EH (cell line): ENCODE results near the gene ADAMTS13.
A peak's percentile ranks its signal among the peaks of the same experiment; 100 is the strongest.

Experiments used
- DNase-seq: peaks from one replicate; pipeline ENCODE4 v3.0.0-alpha.2; 2015; ENCODE audit warnings: low read depth

The ADAMTS13 gene

DNA sequence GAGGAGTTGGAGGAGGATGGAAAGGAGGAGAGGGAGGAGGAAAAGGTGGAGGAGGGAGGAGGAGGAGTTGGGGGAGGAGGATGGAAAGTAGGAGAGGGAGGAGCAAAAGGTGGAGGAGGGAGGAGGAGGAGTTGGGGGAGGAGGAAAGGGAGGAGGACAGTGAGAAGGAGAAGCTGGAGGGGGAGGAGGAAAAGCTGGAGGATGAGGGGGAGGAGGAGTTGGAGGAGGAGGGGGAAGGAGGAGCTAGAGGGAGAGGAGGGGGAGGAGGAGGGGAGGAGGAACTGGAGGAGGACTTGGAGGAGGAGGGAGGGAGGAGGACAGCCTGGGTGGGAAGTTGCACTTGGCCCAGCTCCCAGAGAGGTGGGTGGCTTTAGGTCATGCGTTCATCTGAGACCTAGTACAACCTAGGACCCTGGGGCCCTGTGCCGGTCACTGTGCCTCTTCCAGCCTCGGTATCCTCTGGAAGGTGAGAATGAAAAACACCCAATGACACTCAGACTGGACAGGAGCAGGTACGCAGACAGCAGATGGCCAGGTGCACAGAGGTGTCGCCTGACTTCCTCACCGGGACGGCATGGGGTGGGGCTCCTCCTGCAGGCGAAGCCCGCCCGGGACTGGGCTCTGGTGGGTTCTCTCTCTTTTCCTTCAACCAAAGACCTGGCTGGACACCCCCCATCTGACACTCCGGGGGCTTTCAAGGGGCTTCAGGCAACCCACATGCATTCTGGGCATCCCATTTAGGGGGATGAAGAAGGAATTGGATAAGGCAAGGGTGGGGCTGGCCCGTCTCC is 68.9 kb downstream of the ADAMTS13 start:
- no peak for DNase-seq

DNA sequence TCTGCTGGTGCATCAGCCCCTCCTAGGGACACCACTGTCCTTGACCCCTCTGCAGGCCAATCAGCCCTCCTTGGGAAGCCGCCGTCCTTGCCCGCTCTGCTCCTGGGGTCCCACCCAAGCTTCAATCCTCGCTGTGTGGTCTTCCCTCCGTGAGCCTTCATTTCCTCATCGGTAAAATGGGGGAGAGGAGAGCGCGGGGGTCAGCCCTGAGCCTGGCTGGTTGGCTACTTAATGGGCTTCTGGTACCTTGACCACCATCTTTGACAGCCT is 69.4 kb downstream of the ADAMTS13 start:
- DNase-seq, result no peak

DNA sequence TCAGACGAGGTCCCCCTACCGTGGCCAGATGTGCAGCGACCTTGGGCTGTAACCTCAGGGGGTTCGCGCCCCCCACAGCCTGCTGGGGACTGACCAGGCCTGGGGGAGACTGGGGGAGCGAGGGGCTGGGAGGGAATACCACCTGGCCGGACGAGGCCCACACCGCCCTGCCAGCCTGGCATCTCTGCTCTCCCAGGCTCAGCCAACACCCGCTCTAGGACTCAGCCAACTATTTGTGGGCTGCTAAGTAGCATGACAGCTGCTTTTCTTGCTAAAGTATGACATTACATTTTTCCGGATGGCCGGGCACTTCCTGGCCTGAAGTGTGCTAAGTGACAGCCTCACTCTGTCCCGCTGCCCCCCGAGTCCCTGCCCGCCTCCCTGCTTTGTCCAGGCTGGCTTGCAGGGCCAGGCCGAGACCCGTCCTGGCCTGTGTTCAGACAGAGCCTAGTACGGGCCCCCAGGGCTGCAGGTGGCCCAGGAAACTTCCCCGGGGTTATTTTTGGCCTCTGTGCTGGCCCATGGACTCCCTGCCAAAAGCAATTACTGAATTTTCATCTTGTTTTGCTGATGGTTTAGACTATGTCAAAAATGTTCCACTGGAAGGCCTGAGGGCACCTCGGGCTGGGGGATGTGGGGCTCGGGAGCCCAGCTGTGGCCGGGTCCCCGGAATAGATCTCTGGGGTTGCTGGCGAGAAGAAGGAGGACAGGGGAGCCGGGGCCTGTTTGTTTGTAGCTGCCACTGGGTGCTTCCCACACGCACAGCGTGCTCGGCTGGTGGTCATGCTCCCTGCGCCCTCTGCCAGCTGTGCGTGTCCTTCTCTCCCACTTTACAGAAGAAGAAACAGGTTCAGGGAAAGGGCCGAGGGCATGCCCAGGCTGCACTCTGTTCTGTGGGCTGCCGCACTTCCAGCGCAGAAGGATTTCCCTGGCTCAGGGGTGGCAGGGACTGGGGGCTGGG is 70.2 kb downstream of the ADAMTS13 start:
- peak; percentile 18 for DNase-seq

DNA sequence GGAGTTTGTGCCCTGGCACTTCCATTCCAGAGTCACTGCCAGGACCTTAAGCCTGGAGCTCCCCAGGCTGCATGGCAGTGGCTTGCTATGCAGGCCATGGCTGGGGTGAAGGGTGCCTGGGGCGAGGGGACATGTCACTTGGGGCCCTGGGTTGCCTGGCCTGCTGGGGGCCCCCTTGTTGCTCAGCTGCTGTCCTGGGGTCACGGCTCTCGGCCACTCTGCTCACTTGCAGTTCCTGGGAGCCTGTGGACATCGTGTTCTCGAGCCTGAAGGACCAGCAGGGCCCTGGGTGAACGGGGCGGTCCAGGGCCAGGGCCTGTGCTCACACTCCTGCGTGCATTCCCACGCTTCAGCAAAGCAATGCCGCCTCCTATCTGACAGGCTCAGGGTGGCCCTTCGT is 71.3 kb downstream of the ADAMTS13 start:
- no peak for DNase-seq

DNA sequence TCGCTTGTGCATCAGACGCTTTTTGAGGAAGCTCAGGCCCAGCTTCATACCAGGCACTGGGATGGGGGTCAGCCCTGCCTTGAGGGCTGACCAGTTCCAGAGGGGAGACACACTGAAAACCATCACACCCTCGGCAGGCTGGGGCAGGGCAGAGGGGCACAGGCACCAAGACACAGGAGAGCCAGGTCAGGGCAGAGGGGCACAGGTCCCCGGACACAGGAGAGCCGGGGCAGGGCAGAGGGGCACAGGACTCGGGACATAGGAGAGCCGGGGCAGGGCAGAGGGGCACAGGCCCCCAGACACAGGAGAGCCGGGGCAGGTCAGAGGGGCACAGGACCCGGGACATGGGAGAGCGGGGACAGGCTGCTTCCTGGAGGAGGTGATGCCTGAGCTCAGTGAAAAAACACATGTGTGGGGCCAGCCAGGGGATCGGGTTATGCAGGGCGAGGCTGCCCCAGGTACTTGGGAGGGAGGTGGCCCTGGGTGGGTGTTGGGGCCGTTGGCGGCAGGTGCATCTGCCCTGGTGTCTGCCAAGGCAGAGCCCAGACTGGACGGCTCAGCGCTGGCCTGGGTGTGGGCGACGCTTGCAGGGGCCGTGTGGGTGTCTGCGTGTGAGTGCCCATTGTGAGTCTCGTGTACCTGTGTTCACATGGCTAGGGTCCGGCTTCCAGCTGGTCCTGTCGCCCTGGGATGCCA is 71.8 kb downstream of the ADAMTS13 start:
- no peak for DNase-seq

DNA sequence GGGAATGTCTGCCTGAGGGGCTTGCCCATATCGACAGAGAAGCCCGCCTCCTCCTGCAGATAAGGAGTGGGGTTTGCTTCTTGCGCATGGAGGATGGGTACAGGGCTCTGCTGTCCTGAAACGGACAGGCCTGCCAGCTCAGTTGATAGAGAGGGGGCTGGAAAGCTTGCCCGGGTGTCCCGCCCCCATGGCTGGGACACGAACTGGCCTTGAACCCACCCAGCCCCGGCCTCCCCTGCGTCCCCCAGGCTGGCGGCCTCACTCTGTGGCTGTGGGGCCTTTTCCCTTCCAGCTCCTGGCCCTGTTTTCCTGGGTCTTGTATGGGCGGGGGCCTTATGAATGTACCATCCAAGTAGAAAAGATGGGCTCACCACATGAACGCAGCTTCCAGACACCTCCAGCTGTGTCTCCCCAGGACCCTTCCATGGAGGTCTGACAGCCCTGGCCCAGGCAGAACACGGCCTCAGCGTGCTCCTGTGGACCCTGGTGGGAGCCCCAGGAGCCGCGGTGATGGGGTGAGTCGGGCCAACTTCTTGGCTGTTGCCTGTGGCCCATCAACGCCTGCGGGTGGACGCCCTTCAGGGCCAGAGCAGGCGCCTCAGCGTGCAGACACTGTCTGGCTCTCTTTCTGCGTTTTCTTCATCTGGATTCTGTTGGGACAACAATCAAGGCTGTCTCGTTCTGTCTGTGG is 72.6 kb downstream of the ADAMTS13 start:
- no peak for DNase-seq

DNA sequence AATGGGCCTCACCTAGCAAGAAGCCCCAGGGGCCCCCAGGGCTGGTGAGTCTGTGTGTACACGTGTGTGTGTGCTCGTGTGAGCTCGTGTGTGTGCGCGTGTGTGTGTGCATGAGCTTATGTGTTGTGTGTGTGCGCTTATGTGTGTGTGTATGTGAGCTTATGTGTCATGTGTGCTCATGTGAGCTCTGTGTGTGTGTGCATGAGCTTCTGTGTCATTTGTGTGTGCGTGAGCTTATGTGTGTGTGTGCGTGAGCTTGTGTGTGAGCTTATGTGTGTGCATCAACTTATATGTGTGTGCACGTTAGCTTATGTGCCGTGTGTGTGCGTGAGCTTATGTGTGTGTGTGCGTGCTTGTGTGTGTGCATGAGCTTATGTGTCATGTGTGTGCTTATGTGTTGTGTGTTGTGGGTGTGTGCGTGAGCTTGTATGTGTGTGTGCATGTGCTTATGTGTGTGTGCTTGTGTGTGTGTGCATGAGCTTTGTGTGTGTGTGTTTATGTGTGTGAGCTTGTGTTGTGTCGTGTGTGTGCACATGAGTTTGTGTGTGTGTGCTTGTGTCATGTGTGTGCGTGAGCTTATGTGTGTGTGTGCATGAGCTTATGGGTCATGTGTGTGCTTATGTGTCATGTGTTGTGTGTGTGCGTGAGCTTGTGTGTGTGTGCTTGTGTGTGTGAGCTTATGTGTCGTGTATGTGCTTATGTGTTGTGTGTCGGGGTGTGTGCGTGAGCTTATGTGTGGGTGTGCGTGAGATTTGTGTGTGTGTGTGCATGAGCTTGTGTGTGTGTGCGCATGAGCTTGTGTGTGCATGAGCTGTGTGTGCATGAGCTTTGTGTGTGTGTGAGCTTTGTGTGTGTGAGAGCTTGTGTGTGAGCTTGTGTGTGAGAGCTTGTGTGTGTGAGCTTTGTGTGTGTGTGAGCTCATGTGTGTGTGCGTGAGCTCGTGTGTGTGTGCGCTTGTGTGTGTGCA is 73.4 kb downstream of the ADAMTS13 start:
- DNase-seq, result no peak

DNA sequence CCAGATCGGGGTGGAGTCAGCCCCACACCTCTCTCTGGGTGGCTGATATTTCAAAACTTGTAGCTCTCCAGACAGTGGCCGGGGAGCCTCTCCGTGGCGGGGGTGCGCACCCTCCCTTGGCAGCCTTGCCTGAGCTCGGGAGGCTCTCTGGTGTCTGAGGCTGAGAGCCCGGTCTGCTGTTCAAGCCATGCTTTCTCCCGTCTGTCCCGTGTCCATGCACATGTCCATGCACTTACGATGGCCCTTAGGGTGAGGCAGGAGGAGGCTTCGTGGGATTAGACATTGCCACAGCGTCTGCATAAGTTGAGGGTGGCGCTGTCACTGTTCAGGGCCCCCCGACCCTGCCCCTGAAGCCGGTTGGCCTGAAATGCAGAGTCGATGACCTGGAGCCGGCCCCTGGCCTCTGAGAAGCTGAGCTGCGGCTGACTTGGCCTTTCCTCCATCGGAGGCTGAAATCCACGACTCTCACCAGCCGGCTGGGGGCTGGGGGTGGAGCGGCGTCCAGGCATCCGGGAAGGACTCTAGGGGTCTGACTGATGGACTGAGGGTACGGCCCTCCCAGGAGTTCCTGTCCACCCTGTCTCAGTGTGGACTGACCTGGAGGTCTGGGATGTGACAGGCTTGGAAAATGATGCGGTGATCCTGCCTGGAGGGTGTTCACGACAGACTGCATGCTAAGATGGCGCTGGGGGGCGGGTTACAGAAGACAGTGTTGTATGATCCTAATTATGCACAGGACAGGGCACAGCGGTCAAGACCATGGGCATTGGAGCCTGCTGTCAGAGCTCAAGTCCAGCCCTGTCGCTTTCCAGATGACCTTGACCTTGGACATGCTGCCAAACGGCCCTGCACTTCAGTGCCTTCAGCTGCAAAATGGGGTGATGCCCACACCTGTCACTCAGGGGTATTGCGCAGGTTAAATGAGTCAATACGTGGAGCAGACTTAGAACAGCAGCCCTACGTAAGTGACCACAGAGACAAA is 75.0 kb downstream of the ADAMTS13 start:
- DNase-seq, result no peak

DNA sequence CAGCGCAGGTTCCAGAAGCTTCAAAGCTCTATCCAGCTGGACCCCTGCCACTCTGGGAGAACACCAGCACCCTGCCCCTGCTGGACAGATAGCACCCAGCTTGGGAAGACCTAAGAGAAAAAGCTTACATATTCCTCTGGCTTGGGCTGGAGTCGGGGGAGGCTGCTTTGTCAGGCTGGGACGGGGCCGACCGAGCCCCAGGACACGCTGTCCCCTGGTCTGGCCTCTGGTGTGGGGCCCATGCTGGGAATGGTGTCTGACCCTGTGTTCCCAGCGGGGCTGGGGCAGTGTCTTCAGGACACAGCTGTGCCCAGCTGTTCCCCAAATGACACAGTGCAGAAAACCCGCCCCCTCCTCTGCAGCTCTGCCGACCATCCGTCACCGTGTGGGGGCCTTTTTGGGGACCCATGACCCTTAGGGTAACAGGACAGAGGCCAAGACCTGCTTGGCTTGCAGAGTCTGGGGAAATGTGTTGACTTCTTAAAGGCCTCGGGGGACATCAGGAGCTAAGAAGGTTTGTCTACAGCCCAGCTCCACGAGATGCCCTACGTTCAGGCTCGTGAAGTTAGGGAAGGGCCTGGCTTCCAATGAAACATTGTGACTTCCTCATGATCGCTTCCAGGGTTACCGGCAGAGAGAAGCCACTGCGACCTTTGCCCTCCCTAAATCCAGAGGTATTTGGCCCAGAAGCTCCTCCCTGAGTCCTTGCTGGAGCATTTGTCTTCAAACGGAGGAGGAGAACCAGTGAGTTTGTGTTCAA is 77.1 kb downstream of the ADAMTS13 start:
- DNase-seq, result no peak

DNA sequence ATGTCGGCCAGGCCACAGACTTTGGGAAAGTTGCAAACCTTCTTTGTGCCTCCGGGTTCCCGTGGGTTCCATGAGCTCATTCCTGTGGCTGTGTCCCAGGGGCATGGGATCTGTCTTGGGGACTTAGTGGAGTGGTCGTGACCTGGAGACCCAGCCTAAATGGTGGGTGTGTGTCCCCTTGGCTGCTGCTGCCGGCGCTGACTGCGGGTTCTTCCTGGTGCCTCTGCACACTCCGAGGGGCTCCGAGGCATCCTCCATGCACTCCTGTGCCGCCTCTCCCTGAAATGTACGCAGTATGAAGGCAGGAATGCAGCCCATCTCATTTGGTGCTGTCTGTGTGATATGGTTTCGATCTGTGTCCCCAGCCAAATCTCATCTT is 77.7 kb downstream of the ADAMTS13 start:
- DNase-seq, result no peak

DNA sequence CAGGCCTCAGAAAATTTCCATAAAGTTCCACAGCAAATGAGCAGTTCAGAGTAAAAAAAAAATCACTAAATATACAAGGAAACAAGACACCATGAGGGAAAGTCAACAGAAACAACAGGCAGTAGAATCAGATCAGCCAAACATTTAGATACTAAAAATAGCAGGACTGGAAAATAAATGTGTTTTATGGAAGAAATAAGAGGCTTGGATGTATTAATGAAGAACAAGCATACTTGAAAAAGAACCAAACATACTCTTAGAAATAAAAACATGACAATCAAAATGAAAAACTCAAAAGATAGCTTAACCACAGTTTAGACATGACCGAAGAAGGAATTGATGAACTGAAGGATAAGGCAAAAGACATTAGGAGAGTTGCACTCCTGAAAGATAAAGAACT is 79.9 kb downstream of the ADAMTS13 start:
- no peak for DNase-seq

DNA sequence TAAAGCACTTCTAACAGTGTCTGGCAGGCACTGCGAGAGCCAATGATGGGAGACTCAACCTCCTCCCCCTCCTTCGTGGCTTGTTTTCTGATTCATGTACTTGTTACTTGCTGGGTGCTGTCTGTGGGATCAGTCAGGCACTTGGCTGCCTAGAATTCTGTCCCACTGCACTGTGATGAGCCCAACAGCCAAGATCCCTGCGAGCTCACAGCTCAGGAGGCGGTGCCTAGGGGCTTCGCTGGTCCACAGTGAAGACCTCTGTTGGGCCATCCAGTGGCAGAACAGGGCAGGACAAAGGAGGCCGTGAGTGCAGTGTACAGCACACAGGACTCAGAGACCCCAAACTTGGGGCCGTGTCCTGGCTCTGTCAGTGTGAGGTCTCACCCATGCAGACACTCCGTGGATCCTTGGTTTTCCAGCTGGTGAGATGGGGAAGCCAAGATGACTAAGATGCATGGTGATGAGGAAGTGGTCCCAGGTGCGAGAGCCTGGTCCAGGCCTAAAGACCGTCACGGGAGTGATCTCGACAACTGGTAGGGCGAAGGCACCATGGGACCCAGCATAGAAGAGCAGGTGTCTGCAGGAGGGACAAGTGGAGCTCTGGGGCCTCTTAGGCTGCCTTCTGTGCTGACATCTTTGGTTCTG is 83.1 kb downstream of the ADAMTS13 start:
- peak; percentile 28 for DNase-seq

DNA sequence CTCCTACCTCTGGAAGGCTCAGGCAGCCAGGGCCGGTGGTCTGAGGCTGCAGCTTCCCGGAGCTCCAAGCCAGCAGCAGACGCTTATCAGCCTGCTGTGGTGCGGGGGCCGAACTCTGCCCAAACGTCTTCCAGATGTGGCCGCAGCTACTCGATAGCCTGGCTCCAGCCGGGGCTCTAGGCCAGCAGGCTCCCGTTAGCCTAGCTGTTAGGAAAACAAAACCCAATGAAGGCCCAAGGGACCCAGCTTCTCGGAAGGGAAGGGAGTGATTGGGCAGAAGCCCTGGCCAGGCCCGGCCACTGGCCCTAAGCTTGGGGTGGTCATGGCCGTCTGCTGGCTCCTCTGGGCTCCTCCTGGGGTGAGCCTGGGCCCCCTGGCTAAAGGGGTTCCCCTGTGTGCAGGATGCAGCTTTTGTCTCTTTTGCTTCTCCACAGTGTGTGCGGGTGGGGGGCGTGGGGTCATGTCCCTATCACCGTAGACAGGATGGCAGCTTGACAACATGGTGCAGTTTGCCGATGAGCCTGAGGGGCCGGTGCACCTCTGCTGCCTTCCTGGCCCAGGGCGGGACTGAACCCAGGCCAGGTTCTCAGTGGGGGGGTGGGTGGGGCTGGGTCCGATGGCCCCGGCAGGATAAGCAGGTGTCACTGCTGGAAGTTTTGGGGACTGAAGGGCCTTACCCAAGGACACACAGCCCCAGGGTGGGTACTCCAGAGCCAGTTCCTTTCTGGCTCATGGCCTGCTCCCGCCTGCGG is 83.9 kb downstream of the ADAMTS13 start:
- peak; percentile 10 for DNase-seq

DNA sequence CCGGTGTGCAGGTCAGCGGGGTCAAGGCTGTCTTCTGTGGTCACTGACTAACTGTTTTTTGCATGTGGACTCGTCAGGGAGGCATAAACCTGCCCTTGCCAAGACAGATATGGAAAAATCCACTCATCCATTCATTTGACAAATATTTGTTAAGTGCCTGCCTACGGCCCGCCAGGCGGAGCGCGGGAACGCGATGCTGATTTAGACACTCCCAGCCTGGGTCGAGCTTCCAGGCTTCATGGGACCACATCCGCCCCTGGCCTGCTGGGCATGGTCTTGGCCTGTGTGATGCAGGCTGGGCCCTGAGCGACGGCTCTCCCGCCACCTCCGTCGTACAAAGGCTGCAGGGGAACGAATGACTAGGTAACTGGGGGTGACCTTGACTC is 84.5 kb downstream of the ADAMTS13 start:
- peak; percentile 85 for DNase-seq

DNA sequence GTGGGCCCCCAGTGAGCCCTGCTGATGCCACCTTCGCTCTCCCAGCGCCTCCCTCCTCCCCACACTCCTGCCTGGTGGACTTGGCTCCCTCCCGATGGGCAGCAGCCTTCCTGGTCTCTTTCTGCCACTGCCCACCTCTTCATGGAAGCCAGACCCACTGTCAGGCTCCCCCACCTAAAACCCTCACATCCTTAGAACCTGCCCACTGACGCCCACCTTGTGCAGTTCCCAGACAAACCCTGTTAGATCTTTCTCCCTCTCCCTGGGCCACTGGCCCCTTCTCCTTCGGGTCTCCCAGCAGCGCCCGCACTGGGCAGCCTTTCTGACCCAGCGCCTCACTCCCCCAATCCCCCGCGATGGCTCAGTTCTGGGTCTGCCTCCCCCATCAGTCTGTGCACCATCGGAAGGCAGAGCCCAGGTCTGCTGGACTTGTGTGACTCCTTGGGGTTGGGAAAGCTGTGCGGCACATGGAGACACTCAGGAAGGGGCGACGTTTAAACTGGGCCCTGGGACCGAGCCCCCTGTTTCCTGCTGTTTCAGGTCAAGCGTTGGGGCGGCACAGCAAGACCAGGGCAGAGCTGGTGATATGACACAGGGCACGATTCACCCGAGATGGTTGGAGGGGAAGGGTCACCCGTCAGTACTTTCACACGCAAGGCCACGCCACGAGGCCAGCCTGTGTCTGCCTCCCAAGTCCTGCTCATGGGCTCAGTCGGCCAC is 85.2 kb downstream of the ADAMTS13 start:
- no peak for DNase-seq

DNA sequence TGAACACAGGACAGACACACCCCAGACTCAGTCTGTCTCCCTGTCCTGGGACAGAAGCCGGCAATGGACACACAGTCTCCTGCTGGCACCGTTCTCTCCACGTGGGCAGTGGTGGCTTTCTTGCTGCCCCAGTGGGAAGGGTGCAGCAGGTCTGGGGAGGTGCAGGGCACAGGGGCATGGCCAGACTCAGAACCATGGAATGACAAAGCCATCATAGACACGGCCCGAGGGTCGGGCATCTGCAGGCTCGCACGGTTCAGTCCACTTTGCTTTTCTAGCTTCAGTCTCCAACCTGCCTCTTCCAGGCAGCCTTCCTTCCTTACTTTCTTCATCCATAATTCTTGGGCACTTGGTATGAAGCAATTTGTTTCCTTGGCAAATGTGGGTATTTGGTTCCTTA is 85.9 kb downstream of the ADAMTS13 start:
- no peak for DNase-seq
